Colonic mucosa (tissue), 4 donors: Measurements from ENCODE around the gene ETFDH. TPM values are rescaled to one million over a fixed set of nuclear protein-coding genes. Genes with fewer than 3 reads are reported as not detected.

ENCODE experiments used
- DNase-seq: peaks from one replicate; pipeline ENCODE4 v3.0.0-alpha.2; 2020
- H3K27ac ChIP-seq: fragments of 200-600 bp; one replicate; pipeline ENCODE4 v1.8.0; 2021
- H3K27me3 ChIP-seq: fragments of 200-600 bp; one replicate; pipeline ENCODE4 v1.8.0; 2021
- H3K36me3 ChIP-seq: fragments of 200-600 bp; one replicate; pipeline ENCODE4 v1.8.0; 2021
- H3K4me1 ChIP-seq: fragments of 200-600 bp; one replicate; pipeline ENCODE4 v1.8.0; 2021; ENCODE audit warnings: mild to moderate bottlenecking
- H3K4me3 ChIP-seq: fragments of 200-600 bp; one replicate; pipeline ENCODE4 v1.8.0; 2021
- H3K9ac ChIP-seq, 2 donors: one replicate each; pipeline ENCODE4 v1.7.0; 2013; ENCODE audit warnings: control low read depth in 2 of 2, low read depth in 2 of 2, low read length in 2 of 2
- H3K9me3 ChIP-seq: fragments of 200-600 bp; one replicate; pipeline ENCODE4 v1.8.0; 2021
- CTCF ChIP-seq: fragments of 200-600 bp; IDR thresholded peaks from one replicate; pipeline ENCODE4 v1.8.0; 2022; ENCODE audit warnings: antibody characterized with exemption, mild to moderate bottlenecking
- intact Hi-C: fragments of 100-400 bp; cut with DNase I; formaldehyde crosslinking; loops from one replicate; pipeline ENCODE4 v1.14.1; 2022
- total RNA-seq, 2 donors: library from RNA; stranded (reverse); fragmentation: NEBNext Ultra II Directional in 1 of 2; extraction: Animal tissue kit (Norgen Biotek cat#: 25700) in 1 of 2; gene quantifications; one replicate each; pipeline ENCODE4 v1.2.1, GENCODE V29; 2021
- donor health status: healthy.
- donor health status: DM: no; HTN: no; CAD: no.
- donor health status: DM: no; HTN: no; CAD: no.

ETFDH gene
- total RNA-seq, 2 donors from 2014 or later = 63.7 to 72.9 TPM

DNA sequence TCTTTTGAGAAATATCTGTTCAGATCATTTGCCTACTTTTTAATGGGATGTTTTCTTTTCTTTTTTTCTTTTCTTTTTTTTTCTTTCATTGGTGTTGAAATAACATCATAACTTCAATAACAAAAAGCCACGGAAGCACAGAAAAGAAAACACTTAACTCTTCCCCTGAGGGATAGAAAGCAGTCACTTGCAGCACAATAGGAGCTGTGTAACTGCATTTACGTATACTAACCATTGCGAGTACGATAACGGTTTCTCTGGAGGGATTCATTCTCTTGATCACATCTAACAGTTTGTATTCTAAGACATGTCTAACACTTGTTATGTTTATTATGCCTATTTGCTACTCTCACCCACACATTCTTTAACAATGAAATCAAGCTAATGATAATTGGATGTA is 27.7 kb upstream of the ETFDH start:
- intact Hi-C loops = no loop called here
- Histone ChIP-seq H3K9ac (no peak overlapping the region), H3K9me3 (no peaks in the 10 kb centered on the region), H3K4me1 (no peaks in the 10 kb centered on the region), H3K4me3 (no peak overlapping the region), H3K27ac (no peak overlapping the region), H3K36me3 (no peaks in the 10 kb centered on the region), H3K27me3 (no peaks in the 10 kb centered on the region)
- no peak for DNase-seq
- no peak for TF ChIP-seq CTCF

DNA sequence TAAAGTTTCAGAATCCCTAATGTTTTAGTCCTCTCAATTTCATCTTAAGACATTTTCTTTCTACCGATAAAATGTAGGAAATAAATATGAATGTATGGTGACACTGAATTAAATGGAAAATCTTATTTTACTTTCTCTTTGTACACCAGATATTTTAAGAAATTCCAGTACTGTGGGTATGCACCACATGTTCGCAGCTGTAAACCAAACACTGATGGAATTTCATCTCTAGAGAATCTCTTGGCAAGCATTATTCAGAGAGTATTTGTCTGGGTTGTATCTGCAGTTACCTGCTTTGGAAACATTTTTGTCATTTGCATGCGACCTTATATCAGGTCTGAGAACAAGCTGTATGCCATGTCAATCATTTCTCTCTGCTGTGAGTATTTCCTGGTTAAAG is 27.3 kb upstream of the ETFDH start:
- no peak for DNase-seq
- Histone ChIP-seq H3K4me1 (no peaks in the 10 kb centered on the region), H3K4me3 (no peak overlapping the region), H3K36me3 (no peaks in the 10 kb centered on the region), H3K9me3 (no peaks in the 10 kb centered on the region), H3K27me3 (no peaks in the 10 kb centered on the region), H3K9ac (no peak overlapping the region), H3K27ac (no peak overlapping the region)
- intact Hi-C loops = no loop called here
- TF ChIP-seq CTCF = no peak

DNA sequence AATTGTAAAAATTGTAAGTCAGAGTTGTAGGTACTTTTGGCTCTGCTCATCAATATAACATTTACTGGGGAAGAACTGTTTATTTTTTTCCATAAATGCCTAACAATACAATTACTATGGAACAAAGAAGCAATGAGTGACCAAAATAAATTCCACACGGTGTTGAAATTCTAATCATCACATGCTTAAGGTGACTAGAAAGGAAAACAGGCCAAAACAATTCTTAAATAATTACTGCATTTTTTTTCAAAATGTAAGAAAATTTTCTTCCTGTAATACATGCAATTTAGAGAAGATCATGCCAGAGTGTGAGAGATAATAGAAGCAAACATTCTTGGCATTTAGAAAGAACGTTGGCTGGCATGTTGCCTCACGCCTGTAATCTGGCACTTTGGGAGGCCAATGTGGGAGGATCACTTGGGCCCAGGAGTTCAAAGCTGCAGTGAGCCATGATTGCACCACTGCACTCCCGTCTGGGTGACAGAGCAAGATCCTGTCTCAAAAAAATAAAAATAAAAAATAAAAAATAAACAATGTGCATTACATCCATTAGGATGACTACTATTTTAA is 22.9 kb upstream of the ETFDH start:
- H3K4me1 ChIP-seq = no peaks in the 10 kb centered on the region
- intact Hi-C loops = no loop called here
- no peak overlapping the region for H3K27ac ChIP-seq
- H3K4me3 ChIP-seq = no peak overlapping the region
- H3K9ac ChIP-seq = no peak overlapping the region
- H3K9me3 ChIP-seq = no peaks in the 10 kb centered on the region
- no peak for TF ChIP-seq CTCF
- DNase-seq = no peak
- no peaks in the 10 kb centered on the region for H3K36me3 ChIP-seq
- no peaks in the 10 kb centered on the region for H3K27me3 ChIP-seq

DNA sequence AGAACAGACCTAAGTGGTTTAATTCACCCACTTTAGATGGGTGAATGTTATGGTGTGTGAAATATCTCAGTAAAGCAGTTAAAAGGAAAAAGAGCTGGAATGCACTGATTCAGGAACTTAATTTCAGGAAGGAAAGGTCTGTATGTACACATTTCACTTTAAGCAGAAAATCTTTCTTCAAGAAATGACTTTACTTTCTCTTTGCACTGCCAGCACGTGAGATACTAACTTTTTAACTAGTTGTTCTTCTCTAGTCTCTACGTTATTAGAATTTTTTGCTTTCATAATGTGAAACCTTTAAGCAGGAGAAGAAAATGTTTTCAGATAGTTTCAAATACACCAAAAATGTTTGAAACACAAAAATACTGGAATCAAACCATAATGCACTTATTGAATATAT is 19.2 kb upstream of the ETFDH start:
- DNase-seq = no peak
- no peak for TF ChIP-seq CTCF
- H3K36me3 ChIP-seq = no peaks in the 10 kb centered on the region
- no peak overlapping the region for H3K27ac ChIP-seq
- H3K4me3 ChIP-seq = no peak overlapping the region
- H3K9ac ChIP-seq = no peak overlapping the region
- intact Hi-C loops = no loop called here
- H3K4me1 ChIP-seq = no peaks in the 10 kb centered on the region
- no peaks in the 10 kb centered on the region for H3K9me3 ChIP-seq
- H3K27me3 ChIP-seq = no peaks in the 10 kb centered on the region

DNA sequence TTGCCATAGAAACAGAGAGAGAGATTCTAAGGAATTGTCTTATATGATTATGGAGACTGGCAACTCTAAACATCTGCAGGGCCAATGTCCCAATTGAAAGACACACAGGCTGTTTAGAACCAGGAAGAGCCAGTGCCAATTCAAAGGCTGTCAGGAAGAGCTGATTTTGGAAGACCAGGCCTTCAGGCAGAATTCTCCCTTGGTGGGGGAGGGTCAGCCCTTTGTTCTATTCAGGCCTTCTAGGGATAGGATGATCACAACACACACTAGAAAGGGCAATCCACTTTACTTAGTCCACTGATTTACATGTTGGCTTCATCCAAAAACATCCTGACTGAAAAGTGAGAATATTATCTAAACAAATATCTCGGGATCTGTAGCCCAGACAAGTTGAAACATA is 15.7 kb upstream of the ETFDH start:
- Histone ChIP-seq H3K36me3 (no peaks in the 10 kb centered on the region), H3K27ac (no peak overlapping the region), H3K9ac (no peak overlapping the region), H3K4me1 (no peaks in the 10 kb centered on the region), H3K9me3 (no peaks in the 10 kb centered on the region), H3K27me3 (no peaks in the 10 kb centered on the region), H3K4me3 (no peak overlapping the region)
- intact Hi-C loops = no loop called here
- DNase-seq = no peak
- TF ChIP-seq CTCF = no peak
